GM12874 (cell line): Measurements from ENCODE around the gene EDNRA.

Source experiments
- TF ChIP-seq, protein P1 (sequence below): IDR thresholded peaks from 2 replicates; pipeline ENCODE4 v1.5.1; 2011; ENCODE audit warnings: low read depth, mild to moderate bottlenecking, control low read depth, low read length, moderate library complexity; ENCODE audit not compliant: insufficient read depth

EDNRA gene

DNA sequence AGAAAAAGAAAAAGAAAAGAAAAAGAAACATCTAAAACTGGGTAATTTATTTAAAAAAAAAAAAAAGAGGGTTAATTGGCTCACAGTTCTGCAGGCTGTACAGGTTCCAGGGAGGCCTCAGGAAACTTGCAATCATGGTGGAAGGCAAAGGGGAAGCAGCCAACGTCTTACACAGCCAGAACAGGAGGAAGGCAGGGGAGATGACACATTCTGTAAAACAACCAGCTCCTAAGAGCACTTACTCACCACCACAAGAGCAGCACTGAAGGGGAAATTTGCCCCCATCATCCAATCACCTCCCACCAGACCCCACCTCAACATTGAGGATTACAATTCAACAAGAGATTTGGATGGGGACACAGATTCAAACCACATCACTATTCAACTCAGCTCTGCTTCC, 99.5 kb downstream of the EDNRA start:
- TF ChIP-seq, protein P1, sequence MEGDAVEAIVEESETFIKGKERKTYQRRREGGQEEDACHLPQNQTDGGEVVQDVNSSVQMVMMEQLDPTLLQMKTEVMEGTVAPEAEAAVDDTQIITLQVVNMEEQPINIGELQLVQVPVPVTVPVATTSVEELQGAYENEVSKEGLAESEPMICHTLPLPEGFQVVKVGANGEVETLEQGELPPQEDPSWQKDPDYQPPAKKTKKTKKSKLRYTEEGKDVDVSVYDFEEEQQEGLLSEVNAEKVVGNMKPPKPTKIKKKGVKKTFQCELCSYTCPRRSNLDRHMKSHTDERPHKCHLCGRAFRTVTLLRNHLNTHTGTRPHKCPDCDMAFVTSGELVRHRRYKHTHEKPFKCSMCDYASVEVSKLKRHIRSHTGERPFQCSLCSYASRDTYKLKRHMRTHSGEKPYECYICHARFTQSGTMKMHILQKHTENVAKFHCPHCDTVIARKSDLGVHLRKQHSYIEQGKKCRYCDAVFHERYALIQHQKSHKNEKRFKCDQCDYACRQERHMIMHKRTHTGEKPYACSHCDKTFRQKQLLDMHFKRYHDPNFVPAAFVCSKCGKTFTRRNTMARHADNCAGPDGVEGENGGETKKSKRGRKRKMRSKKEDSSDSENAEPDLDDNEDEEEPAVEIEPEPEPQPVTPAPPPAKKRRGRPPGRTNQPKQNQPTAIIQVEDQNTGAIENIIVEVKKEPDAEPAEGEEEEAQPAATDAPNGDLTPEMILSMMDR, result no peak

DNA sequence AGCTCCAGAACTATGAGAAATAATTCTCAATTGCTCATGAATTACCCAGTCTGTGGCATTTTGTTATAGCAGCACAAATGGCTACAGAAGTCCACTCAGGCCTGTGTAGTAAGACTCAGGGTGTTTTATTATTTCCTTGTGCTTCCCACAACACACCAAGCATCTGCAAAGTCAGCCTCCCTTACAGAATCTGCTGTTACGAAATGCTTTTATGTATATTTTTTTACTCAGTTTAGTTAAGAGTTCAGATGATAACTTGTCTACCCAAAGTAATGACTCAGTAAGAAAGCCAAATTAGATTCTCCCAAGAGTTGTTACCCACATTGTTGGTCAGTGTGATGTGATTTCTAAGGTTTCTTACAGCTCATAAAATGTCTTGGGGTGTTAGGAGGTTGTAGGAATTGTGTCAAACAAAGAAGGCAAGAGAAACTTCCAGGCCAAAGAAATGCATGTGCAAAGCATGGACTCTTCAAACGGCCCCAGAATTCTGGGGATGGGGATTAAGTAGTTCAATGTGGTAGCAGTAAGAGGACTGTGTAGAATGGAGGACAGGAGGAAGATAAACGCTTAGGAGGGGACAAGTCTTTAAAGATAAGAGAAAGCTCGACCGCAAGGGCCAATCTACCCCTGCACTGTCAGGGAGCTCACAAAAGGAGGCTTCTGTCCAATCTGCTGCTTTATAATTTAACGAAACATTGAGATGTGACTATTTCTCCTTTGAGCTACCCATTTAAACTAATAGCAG, 100.9 kb downstream of the EDNRA start:
- TF ChIP-seq, protein P1, result no peak

DNA sequence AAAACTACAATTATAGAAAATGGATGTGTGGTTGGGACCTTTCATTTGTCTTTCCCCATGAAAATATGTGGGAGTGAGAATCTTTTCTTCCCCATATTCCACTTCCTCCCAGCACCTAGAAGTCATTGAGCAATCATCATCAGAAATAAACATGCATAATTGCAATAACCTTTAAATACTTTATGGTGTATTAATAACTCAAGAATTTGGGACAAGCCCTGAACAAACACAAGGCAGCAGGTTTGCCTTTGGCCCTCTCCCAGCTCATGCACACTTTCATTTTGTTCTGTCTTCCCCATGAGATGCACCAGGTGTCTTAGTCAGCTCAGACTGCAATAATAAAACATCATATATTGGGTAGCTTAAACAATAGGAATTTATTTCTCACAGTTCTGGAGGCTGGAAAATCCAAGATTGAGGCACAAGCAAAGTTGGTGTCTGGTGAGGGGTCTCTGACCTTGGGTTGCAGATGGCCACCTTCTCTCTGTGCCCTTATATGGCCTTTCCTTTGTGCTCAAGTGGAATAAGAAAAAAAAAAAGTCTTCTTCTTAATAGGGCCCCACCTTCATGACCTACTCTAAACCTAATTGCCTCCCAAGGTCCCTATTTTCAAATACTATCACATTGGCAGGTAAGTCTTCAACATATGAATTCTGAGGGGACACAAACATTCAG, 101.6 kb downstream of the EDNRA start:
- TF ChIP-seq, protein P1, result no peak

DNA sequence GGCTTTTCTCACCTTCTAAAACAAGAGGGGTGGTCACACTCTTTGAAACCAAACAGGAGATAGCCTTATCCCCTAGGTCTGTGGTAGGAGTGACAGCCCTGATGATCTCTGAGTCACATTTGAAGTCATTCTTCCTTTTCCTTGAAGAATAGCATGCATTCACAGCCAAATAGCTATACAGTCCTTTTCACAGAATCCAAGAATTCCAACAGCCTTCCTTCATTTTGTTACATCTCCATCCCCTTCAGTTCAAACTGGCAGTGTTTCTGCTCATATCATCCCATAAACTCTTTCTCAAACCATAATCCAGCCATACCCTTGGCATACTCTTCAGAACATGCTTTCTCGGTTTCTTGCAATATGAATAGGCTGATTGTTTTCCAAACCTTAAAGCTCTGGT, 103.0 kb downstream of the EDNRA start:
- TF ChIP-seq, protein P1, result no peak

DNA sequence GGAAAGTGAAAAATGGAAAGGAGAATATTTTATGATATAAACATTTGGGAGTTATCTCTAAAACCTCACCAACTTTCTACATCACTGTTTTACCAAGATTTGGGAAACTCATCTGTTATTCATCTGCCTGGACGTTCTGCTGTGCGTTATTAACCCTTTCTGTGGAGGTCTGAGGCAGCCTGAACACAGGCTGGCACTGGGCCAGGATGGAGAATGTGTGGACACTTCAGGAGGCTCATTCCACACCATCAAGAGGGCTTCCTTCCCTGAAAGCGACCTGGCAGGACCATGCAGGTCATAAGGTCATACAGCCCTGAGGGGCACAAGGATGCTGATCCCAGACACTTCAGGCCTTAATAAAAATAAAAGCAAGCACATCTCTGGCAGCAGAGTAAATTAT, 105.1 kb downstream of the EDNRA start:
- TF ChIP-seq, protein P1, result no peak

DNA sequence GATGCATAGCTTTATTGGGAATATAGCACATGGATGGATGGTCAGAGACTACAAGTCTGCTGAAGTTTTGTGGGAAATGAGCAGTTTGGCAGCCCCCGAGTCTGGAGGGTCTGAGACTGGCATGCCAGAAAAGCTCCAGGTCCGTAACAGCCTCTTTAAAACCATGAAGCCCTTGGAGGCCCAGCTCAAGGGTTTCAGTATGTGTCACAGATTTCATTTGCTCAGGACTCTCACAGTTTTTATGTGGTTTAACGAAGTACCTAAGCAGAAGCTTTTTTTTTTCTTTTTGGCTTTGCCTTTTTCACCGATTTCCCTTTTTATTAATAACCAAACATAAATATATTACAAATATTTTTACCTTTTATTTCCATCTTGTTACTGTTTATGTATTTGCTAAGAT, 105.7 kb downstream of the EDNRA start:
- TF ChIP-seq, protein P1, result no peak

DNA sequence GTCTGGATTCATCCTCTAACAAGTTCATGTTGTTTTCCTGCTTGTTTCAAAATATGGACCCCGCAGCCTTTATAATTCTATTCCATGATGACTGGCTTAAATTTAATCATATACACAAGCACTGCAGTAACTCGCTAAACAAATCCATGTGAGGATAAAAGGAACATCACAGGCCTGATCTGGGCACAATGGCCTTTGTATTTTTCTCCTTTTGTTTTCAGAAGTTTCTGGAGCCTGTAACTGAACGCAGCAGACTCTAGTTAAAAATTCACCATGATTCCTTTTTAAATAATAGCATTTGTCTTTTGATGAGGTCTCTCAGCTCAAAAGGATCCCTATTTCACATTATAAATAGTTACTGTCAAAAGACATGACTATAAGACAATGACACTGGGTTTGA, 106.1 kb downstream of the EDNRA start:
- TF ChIP-seq, protein P1, result no peak
